GM19455 (cell line): ENCODE measurements around the gene PTPRN2.
"Not testable (repeated sequence)": the region's sequence is repeated elsewhere in the genome, so short reads cannot be mapped to it uniquely, and the experiment has no call there.

ENCODE experiments used
- ATAC-seq: cut with Tn5 transposase; IDR thresholded peaks from one replicate; pipeline ENCODE4 v1.9.1; 2021; ENCODE audit not compliant: unreplicated experiment

The PTPRN2 gene

GRCh38 chr7:157703534-157704195, 884.0 kb downstream of the PTPRN2 start:
- ATAC-seq = no peak

- ATAC-seq = no peak
Observed at GRCh38 chr7:157703131-157703530, 884.5 kb downstream of the PTPRN2 start.

GRCh38 chr7:157702311-157703023, 885.2 kb downstream of the PTPRN2 start:
- no peak for ATAC-seq

GRCh38 chr7:157701395-157702180, 886.0 kb downstream of the PTPRN2 start:
- ATAC-seq = not testable (repeated sequence)

- no peak for ATAC-seq
Observed at GRCh38 chr7:157700231-157701005, 887.2 kb downstream of the PTPRN2 start.

- no peak for ATAC-seq
Observed at GRCh38 chr7:157699357-157700013, 888.1 kb downstream of the PTPRN2 start.

- not testable (repeated sequence) for ATAC-seq
Observed at GRCh38 chr7:157697287-157697686, 890.3 kb downstream of the PTPRN2 start.

- ATAC-seq = not testable (repeated sequence)
Observed at GRCh38 chr7:157695609-157696008, 892.0 kb downstream of the PTPRN2 start.

- ATAC-seq = no peak
Observed at GRCh38 chr7:157694376-157694665, 893.3 kb downstream of the PTPRN2 start.

- ATAC-seq = no peak
Observed at GRCh38 chr7:157693521-157694375, 893.9 kb downstream of the PTPRN2 start.

GRCh38 chr7:157693071-157693520, 894.5 kb downstream of the PTPRN2 start:
- no peak for ATAC-seq

GRCh38 chr7:157692460-157693011, 895.1 kb downstream of the PTPRN2 start:
- ATAC-seq = no peak

GRCh38 chr7:157691586-157692459, 895.8 kb downstream of the PTPRN2 start:
- no peak for ATAC-seq

- ATAC-seq = no peak
Observed at GRCh38 chr7:157690833-157691585, 896.6 kb downstream of the PTPRN2 start.

GRCh38 chr7:157690058-157690832, 897.4 kb downstream of the PTPRN2 start:
- no peak for ATAC-seq

- ATAC-seq = no peak
Observed at GRCh38 chr7:157689269-157690057, 898.2 kb downstream of the PTPRN2 start.
